ENCODE results near the gene TMPRSS12.
"Not testable (repeated sequence)": the region's sequence is repeated elsewhere in the genome, so short reads cannot be mapped to it uniquely, and the experiment has no call there.

Gene TMPRSS12, protein sequence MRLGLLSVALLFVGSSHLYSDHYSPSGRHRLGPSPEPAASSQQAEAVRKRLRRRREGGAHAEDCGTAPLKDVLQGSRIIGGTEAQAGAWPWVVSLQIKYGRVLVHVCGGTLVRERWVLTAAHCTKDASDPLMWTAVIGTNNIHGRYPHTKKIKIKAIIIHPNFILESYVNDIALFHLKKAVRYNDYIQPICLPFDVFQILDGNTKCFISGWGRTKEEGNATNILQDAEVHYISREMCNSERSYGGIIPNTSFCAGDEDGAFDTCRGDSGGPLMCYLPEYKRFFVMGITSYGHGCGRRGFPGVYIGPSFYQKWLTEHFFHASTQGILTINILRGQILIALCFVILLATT

GRCh38 chr12:50842637-50843493 lies at the start of gene TMPRSS12:
TMPRSS12 (plus strand) TSS chr12:50842926; CDS start chr12:50842965, 39 bp downstream.
- no peak for DNase-seq

- no peak for DNase-seq
Measured at GRCh38 chr12:50799908-50800307, 42.8 kb upstream of the TMPRSS12 start.

- no peak for DNase-seq
Measured at GRCh38 chr12:50803230-50803875, 39.4 kb upstream of the TMPRSS12 start.

DNA sequence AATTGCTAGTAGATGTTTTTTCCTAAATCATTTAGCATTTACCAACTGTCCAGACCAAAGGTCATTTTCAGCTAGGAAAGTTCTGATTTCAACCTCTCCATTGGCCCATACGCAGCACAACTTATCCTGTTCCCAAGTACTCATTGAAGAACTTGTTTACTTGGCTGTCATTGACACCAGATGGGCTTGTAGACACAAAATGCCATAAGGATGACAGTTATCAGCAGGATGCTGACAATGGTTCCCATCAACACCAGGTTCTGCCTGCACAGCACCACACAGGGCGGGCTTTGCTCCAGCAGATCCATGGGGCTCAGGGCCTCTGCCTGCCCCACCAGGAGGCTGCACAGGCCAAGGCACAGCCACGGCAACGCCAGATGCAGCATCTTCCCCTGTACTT lies 36.5 kb upstream of the TMPRSS12 start:
- no peak for DNase-seq

- DNase-seq = not testable (repeated sequence)
Measured at GRCh38 chr12:50809131-50809530, 33.6 kb upstream of the TMPRSS12 start.

DNA sequence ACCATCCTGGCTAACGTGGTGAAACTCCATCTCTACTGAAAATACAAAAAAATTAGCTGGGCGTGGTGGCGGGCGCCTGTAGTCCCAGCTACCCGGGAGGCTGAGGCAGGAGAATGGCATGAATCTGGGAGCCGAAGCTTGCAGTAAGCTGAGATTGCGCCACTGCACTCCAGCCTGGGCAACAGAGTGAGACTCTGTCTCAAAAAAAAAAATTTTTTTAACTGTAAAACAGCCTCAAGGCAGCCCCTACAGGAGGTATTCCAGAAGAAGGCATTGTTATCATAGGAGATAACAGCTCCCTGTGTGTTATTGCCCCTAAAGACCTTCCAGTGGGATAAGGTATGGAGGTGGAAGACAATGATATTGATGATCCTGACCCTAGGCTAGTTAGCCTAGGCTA lies 27.8 kb upstream of the TMPRSS12 start:
- DNase-seq = not testable (repeated sequence)

DNA sequence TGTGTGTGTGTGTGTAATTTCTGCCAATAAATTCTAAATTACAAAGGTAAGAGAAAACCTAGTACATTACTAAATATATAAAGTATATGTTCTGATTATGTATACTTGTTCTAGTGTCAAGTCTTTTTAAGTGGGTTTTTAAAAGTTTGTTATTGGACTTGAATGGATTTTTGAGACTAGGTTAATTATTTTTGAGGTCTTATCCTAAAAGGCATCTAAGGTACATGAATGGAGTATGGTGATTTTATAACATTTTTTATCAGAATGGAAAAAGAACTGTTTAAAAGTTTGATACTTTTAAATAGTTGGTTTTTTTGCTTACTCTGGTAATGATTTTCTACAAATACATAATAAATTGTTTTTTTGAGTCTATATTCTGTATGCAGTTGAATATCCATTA lies 22.5 kb upstream of the TMPRSS12 start:
- DNase-seq = no peak

DNA sequence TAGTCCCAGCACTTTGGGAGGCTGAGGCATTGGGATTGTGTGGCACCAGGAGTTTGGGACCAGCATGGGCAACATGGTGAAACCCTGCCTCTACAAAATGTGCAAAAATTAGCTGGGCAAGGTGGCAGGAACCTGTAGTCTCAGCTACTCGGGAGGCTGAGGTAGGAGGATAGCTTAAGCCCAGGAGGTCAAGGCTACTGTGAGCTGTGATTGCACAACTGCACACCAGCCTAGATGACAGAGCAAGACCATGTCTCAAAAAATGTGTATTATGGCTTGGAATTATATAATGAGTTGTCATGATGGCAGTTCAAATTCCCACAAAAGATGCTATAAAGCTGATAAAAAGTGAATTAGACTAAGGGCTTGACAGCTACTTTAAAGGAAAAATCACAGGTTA lies 20.6 kb upstream of the TMPRSS12 start:
- DNase-seq = no peak

- not testable (repeated sequence) for DNase-seq
Measured at GRCh38 chr12:50823724-50824123, 19.0 kb upstream of the TMPRSS12 start.

DNA sequence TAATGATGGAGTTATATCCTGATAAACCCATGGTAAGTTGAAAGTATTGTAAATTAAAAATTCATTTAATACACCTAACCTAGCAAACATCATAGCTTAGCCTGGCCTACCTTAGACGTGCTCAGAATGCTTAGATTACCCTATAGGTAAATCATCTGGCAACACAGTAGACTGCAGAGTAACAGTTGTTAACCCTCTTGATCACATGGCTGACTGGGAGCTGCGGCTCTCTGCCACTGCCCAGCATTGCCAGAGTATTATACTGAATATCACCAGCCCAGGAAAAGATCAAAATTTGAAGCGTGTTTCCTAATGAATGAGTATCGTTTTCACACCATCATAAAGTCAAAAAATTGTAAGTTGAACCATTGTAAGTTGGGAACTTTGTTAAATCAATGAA lies 17.8 kb upstream of the TMPRSS12 start:
- no peak for DNase-seq

DNA sequence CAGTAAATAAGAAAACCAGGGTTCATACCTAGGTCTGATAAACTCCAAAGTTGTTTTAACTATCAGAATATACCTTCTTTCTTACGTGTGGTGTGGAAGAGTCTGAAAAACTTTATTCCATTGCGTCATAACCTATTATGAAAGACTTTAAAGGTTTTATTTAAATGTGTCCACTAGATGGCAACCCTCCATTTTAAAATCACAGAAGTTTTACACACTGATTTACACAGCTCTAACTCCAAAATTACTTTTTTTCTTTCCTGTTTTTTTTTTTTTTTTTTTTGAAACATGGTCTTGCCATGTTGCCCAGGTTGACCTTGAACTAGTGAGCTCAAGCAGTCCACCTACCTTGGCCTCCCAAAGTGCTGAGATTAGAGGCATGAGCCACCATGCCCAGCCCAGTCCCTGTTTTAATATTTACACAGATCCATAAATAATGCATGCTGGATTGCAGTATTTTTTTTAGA lies 17.3 kb upstream of the TMPRSS12 start:
- peak; percentile 38 for DNase-seq

DNA sequence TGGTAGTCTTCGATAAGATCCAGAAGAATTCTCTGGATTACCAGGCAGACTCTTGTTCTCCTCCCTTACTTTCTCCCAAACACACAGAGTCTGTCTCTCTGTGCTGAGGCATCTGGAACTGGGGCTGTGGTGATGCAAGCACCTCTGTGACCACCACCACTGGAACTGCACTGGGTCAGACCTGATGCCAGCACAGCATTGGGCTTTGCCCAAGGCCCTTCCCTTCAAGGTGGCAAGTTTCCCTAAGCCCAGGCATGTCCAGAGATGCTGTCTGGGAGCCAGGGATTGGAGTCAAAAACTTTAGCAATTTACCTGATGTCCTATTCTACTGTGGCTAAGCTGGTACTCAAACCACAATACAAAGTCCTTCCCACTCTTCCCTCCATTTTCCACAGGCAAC lies 14.6 kb upstream of the TMPRSS12 start:
- no peak for DNase-seq

DNA sequence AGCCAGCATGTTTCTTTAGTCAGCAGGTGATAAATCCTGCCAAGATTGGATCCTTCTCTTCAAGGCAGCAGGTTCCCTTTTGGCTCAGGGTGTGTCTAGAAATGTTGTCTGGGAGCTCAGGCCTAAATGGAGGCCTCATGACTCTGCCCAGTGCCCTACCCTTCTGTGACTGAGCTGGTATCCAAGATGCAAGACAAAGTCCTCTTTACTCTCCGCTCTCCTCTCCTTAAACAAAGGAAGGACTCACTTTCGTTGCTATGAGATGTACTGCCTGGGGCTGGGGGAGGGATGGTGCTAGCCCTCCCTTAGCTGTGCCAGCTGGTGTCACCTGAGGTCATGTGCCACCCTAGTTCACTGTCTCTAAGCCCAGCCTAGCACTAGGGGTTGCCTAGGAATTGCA lies 13.8 kb upstream of the TMPRSS12 start:
- no peak for DNase-seq

DNA sequence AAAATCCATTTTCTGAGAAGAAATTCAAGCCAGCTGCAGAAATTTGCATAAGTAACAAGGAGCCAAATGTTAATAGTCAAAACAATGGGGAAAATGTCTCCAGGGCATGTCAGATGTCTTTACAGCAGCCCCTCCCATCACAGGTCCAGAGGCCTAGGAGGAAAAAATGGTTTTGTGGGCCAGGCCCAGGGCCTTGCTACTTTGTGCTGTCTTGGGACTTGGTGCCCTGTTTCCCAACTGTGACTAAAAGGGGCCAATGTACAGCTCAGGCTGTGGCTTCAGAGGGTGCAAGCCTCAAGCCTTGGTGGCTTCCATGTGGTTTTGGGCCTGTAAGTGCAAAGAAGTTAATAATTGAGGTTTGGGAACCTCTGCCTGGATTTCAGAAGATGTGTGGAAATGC lies 8.9 kb upstream of the TMPRSS12 start:
- DNase-seq = not testable (repeated sequence)

DNA sequence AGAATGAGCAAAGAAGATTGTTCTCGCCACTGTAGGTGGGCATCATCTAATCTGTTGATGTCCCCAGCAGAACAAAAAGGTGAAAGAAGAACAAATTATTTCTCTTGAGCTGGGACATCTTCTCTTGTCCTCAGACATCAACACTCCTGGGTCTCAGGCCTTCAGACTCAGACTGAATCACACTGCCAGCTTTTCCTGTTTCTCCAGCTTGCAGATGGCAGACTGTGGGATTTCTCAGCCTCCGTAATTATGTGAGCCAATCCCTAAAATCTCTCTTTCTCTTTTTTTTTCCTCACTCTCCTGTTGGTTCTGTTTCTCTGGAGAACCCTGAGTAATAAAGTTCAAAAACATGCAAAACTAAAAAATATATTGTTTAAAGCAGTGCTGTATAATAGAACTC lies 3.7 kb upstream of the TMPRSS12 start:
- DNase-seq = no peak

DNA sequence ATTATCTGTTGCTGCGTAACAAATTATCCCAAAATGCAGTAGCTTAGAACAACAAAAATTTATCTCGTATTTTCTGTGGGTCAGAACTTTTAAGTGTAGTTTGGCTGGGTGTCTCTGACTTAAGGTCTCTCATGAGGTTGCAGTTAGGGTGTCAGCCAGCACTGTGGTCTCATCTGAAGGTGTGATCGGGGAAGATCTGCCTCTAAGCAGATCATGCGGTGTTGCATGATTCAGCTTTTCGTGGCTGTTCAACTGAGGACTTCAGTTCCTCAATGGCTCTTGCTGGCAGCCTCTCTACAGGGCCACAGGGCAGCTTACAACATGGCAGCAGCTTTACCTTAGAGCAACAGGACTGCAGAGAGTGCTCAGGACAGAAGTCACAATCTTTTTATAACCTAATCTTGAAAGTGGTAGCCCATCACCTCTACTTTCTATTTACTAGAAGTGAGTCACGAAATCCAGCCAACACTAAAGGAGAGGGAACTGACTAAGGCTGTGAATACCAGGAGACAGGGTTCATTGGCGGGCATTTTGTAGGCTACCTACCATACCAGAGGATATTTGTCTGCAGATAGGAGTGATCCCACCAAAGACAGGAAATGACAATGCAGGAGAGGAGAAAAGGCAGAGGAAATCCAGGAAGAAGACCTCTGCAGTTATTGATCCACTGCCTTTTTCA lies 1.8 kb upstream of the TMPRSS12 start:
- no peak for DNase-seq

DNA sequence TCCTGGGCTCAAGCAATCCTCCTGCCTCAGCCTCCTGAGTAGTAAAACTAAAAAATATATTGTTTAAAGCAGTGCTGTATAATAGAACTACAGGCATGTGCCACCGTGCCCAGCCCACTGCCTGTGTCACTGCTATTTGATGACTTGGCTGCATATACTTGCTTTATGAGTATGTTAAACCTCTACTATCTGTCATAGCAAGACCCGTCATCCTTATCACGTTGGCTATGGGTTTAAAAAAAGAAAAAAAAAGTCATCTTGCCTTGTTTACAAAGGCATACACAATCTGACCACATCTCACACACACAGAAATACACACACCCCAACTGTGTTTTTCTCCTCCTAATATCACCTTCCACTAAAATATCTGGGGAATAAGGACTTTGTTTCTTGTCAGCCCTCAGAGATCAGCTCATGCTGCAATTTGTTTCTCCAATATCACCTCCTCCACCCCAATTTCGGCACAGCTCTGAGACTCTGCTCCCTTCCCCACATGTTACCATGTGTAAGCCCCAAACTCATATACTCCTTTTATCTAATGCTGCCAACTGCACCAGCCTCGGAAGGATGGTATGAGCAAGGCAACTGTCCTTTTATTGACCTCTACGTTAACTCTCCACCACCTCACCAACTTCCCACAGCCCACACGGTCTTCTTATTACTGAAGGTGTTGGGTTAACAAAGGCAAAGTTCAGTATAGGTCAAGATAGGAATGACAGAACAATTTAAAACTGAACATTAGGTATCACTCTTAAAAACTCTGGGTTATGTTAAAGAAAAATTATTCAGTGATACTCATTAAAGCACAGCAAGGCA lies 802 bp upstream of the TMPRSS12 start:
- DNase-seq = no peak

GRCh38 chr12:50845021-50845647 lies 2.4 kb downstream of the TMPRSS12 start:
- no peak for DNase-seq

GRCh38 chr12:50848963-50849362 lies 6.2 kb downstream of the TMPRSS12 start:
- DNase-seq = no peak

GRCh38 chr12:50855218-50855617 lies 12.5 kb downstream of the TMPRSS12 start:
- not testable (repeated sequence) for DNase-seq

DNA sequence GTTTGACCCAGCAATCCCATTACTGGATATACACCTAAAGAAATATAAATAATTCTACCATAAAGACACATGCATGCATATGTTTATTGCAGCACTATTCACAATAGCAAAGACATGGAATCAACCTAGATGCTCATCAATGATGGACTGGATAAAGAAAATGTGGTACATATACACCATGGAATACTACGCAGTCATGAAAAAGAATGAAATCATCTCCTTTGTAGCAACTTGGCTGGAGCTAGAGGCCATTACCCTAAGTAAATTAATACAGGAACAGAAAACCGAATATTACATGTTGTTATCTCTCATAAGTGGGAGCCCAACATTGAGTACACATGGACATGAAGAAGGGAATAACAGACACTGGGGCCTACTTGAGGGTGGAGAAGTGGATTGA lies 13.0 kb downstream of the TMPRSS12 start:
- not testable (repeated sequence) for DNase-seq

Measured in kidney glomerular epithelial cell (primary cell).